H1 (cell line): ENCODE results near the gene SELENOO. TPM values are rescaled to one million over a fixed set of nuclear protein-coding genes. Genes with fewer than 3 reads are reported as not detected.

Experiments used
- CTCF ChIA-PET: fragments of 300-600 bp; sonication (Branson Sonifier 250); formaldehyde crosslinking; loops from one replicate; lab custom pipeline; 2021; ENCODE audit not compliant: partially characterized antibody; lab: Charles Lee
- POLR2A ChIA-PET: fragments of 300-600 bp; sonication (Branson Sonifier 250); formaldehyde crosslinking; loops from one replicate; lab custom pipeline; 2021; ENCODE audit warnings: inconsistent platforms; ENCODE audit not compliant: partially characterized antibody; lab: Charles Lee
- DNase-seq, 2 experiments: peaks; one replicate each; pipeline versions ENCODE4 v3.0.0 to v3.0.0-alpha.2; 2010 to 2022; ENCODE audit warnings: low spot score in 2 of 2, low read depth in 1 of 2, mixed read lengths in 1 of 2
- FAIRE-seq: peaks from 2 replicates; lab custom pipeline; 2011; peaks lifted over from hg19 to GRCh38; lab: Jason Lieb, UNC
- H2AFZ ChIP-seq: 2 replicates; pipeline ENCODE4 v1.8.1; 2012; ENCODE audit warnings: low read length, inconsistent platforms
- H2AK5ac ChIP-seq: 2 replicates; pipeline ENCODE4 v1.6.1; 2013; ENCODE audit warnings: low read depth, low read length
- H2BK120ac ChIP-seq: replicated peaks from 2 replicates; pipeline ENCODE3; 2013; ENCODE audit warnings: low read depth, low read length, inconsistent platforms
- H2BK12ac ChIP-seq: 2 replicates; pipeline ENCODE4 v1.6.1; 2013; ENCODE audit warnings: low read depth, low read length
- H2BK15ac ChIP-seq: 2 replicates; pipeline ENCODE4 v1.6.1; 2013; ENCODE audit warnings: low read length
- H2BK20ac ChIP-seq: 2 replicates; pipeline ENCODE4 v1.6.1; 2013; ENCODE audit warnings: low read length
- H2BK5ac ChIP-seq: 2 replicates; pipeline ENCODE4 v1.6.1; 2013; ENCODE audit warnings: low read depth, low read length
- H3K14ac ChIP-seq: 2 replicates; pipeline ENCODE4 v1.6.1; 2013; ENCODE audit warnings: inconsistent platforms; ENCODE audit not compliant: insufficient read length
- H3K18ac ChIP-seq: 2 replicates; pipeline ENCODE4 v1.6.1; 2013; ENCODE audit warnings: low read length; ENCODE audit errors: extremely low read depth
- H3K23ac ChIP-seq: 2 replicates; pipeline ENCODE4 v1.6.1; 2013; ENCODE audit warnings: inconsistent platforms; ENCODE audit not compliant: insufficient read length
- H3K23me2 ChIP-seq: 2 replicates; pipeline ENCODE4 v1.6.1; 2013; ENCODE audit warnings: low read depth, low read length
- H3K27ac ChIP-seq: 2 replicates; pipeline ENCODE4 v1.6.1; 2011; ENCODE audit warnings: low read depth, low read length, inconsistent platforms
- H3K27me3 ChIP-seq, 4 experiments: replicated peaks in 1 of 4; 1 replicate in 1 of 4; 2 replicates in 3 of 4; pipeline versions ENCODE4 v1.6.1 to v1.8.1; 2011 to 2013; ENCODE audit warnings: low read length in 3 of 4, mild to moderate bottlenecking in 3 of 4, inconsistent platforms in 2 of 4, mixed read lengths in 2 of 4, moderate library complexity in 1 of 4; ENCODE audit not compliant: control insufficient read depth in 3 of 4, insufficient read depth in 3 of 4; ENCODE audit errors: extremely low read depth in 1 of 4
- H3K36me3 ChIP-seq, 4 experiments: 2 replicates each; pipeline versions ENCODE4 v1.6.1 to v1.8.1; 2011 to 2013; ENCODE audit warnings: mild to moderate bottlenecking in 4 of 4, low read length in 3 of 4, moderate library complexity in 2 of 4, control low read depth in 1 of 4, inconsistent platforms in 1 of 4; ENCODE audit not compliant: insufficient read depth in 4 of 4, control insufficient read depth in 2 of 4
- H3K4ac ChIP-seq: replicated peaks from 2 replicates; pipeline ENCODE3; 2013; ENCODE audit warnings: low read length, low read depth, mixed read lengths, inconsistent platforms; ENCODE audit not compliant: insufficient read length
- H3K4me1 ChIP-seq, 4 experiments: replicated peaks in 1 of 4; 1 replicate in 1 of 4; 2 replicates in 3 of 4; pipeline versions ENCODE4 v1.6.1 to v1.8.1; 2011 to 2013; ENCODE audit warnings: low read length in 3 of 4, inconsistent platforms in 2 of 4, mixed read lengths in 1 of 4; ENCODE audit not compliant: insufficient read depth in 4 of 4, control insufficient read depth in 3 of 4
- H3K4me2 ChIP-seq, 2 experiments: 2 replicates each; pipeline versions ENCODE4 v1.6.1 to v1.8.1; 2011 to 2013; ENCODE audit warnings: low read depth in 2 of 2, low read length in 2 of 2, control low read depth in 1 of 2, inconsistent platforms in 1 of 2, mild to moderate bottlenecking in 1 of 2; ENCODE audit not compliant: insufficient read depth in 1 of 2
- H3K4me3 ChIP-seq, 4 experiments: fragments of 200-600, 300-600 bp in 1 of 4; sonication (generic), shearing (Covaris generic), sonication (Bioruptor Twin) in 1 of 4; 2 replicates each; pipeline versions ENCODE4 v1.5.1 to v1.8.1; 2011 to 2016; ENCODE audit warnings: low read length in 4 of 4, low read depth in 3 of 4, control low read depth in 2 of 4, inconsistent platforms in 2 of 4, mild to moderate bottlenecking in 2 of 4, mixed read lengths in 1 of 4, moderate library complexity in 1 of 4; ENCODE audit not compliant: insufficient read depth in 2 of 4; ENCODE audit errors: extremely low read depth in 1 of 4
- H3K56ac ChIP-seq: replicated peaks from 2 replicates; pipeline ENCODE3; 2013; ENCODE audit warnings: low read depth, mild to moderate bottlenecking, mixed read lengths, low read length, inconsistent platforms; ENCODE audit not compliant: insufficient read length
- H3K79me1 ChIP-seq: 2 replicates; pipeline ENCODE4 v1.6.1; 2013; ENCODE audit warnings: low read depth, low read length, control low read depth
- H3K79me2 ChIP-seq, 2 experiments: 2 replicates each; pipeline versions ENCODE4 v1.6.1 to v1.8.1; 2012 to 2013; ENCODE audit warnings: low read length in 2 of 2, mild to moderate bottlenecking in 2 of 2, inconsistent platforms in 1 of 2; ENCODE audit not compliant: insufficient read depth in 2 of 2, control insufficient read depth in 1 of 2
- H3K9ac ChIP-seq, 4 experiments: replicated peaks in 1 of 4; 1 replicate in 1 of 4; 2 replicates in 3 of 4; pipeline versions ENCODE4 v1.6.1 to v1.8.1; 2011 to 2013; ENCODE audit warnings: low read depth in 3 of 4, low read length in 3 of 4, control low read depth in 2 of 4, mild to moderate bottlenecking in 2 of 4, moderate library complexity in 2 of 4, inconsistent platforms in 1 of 4; ENCODE audit errors: extremely low read depth in 1 of 4
- H3K9me3 ChIP-seq, 2 experiments: 2 replicates each; pipeline versions ENCODE4 v1.6.1 to v1.8.1; 2012 to 2013; ENCODE audit warnings: mild to moderate bottlenecking in 2 of 2, moderate library complexity in 2 of 2, control low read depth in 1 of 2, inconsistent platforms in 1 of 2, low read depth in 1 of 2, low read length in 1 of 2, mixed read lengths in 1 of 2; ENCODE audit not compliant: insufficient read depth in 2 of 2
- H4K20me1 ChIP-seq, 2 experiments: replicated peaks in 1 of 2; 2 replicates each; pipeline versions ENCODE3 to v1.8.1; 2011 to 2013; ENCODE audit warnings: inconsistent platforms in 2 of 2, low read length in 2 of 2, mild to moderate bottlenecking in 1 of 2; ENCODE audit not compliant: insufficient read depth in 2 of 2, control insufficient read depth in 1 of 2
- H4K5ac ChIP-seq: 2 replicates; pipeline ENCODE4 v1.6.1; 2013; ENCODE audit warnings: low read length, low read depth, mixed read lengths, inconsistent platforms; ENCODE audit not compliant: insufficient read length
- H4K8ac ChIP-seq: 2 replicates; pipeline ENCODE4 v1.8.0; 2013; ENCODE audit warnings: mild to moderate bottlenecking, moderate library complexity, low read length, inconsistent platforms; ENCODE audit not compliant: insufficient read depth; ENCODE audit errors: extremely low read depth
- H4K91ac ChIP-seq: replicated peaks from 2 replicates; pipeline ENCODE3; 2013; ENCODE audit warnings: low read length, mixed read lengths, inconsistent platforms; ENCODE audit not compliant: insufficient read length
- CBX8 ChIP-seq: fragments of 300-800, 300-1000 bp; sonication (generic); IDR thresholded peaks from 2 replicates; pipeline ENCODE4 v1.7.1; 2016; ENCODE audit warnings: low read depth, low read length, borderline replicate concordance
- CTBP2 ChIP-seq: IDR thresholded peaks from 2 replicates; pipeline ENCODE4 v1.7.0; 2011; ENCODE audit warnings: borderline replicate concordance, mild to moderate bottlenecking, moderate library complexity, mixed read lengths, low read length; ENCODE audit not compliant: insufficient read depth, insufficient read length
- EGR1 ChIP-seq: IDR thresholded peaks from 2 replicates; pipeline ENCODE4 v1.6.1; 2011; ENCODE audit warnings: low read depth, low read length, borderline replicate concordance
- EZH2 ChIP-seq: fragments of 200-600 bp; sonication (generic); IDR thresholded peaks from 2 replicates; pipeline ENCODE4 v1.7.1; 2012; ENCODE audit warnings: low read depth, mild to moderate bottlenecking, moderate library complexity, low read length, inconsistent platforms; ENCODE audit not compliant: severe bottlenecking
- HDAC2 ChIP-seq, 2 experiments: fragments of 300-600 bp in 1 of 2; sonication (generic) in 1 of 2; IDR thresholded peaks; 2 replicates each; pipeline ENCODE4 v1.6.1; 2011 to 2012; ENCODE audit warnings: low read depth in 2 of 2, low read length in 2 of 2, mild to moderate bottlenecking in 2 of 2, moderate library complexity in 2 of 2, borderline replicate concordance in 1 of 2, inconsistent platforms in 1 of 2
- POU5F1 ChIP-seq: IDR thresholded peaks from 2 replicates; pipeline ENCODE4 v1.6.1; 2011; ENCODE audit warnings: low read depth, mild to moderate bottlenecking, low read length, moderate library complexity
- SIX5 ChIP-seq: IDR thresholded peaks from 2 replicates; pipeline ENCODE4 v1.6.1; 2011; ENCODE audit warnings: mild to moderate bottlenecking, low read depth, low read length
- SP2 ChIP-seq: IDR thresholded peaks from 2 replicates; pipeline ENCODE4 v1.6.1; 2012; ENCODE audit warnings: mild to moderate bottlenecking, low read length, inconsistent platforms
- SUZ12 ChIP-seq: fragments of 200-600 bp; sonication (generic); IDR thresholded peaks from 2 replicates; pipeline ENCODE4 v1.6.1; 2012; ENCODE audit warnings: mild to moderate bottlenecking, inconsistent platforms, low read length, moderate library complexity, mixed read lengths
- WGBS, 2 experiments: shearing (Covaris generic) in 1 of 2; methylation state at CpG; one replicate each; pipeline versions ENCODE4 v1.1.6 to v1.1.7; 2013 to 2015; ENCODE audit warnings: low lambda C conversion rate in 2 of 2, mixed read lengths in 2 of 2, inconsistent platforms in 1 of 2, low coverage in 1 of 2, missing lambda C conversion rate in 1 of 2; ENCODE audit not compliant: insufficient replicate concordance in 2 of 2, insufficient coverage in 1 of 2, insufficient read length in 1 of 2; ENCODE audit errors: extremely low coverage in 1 of 2, missing lambda C conversion rate in 1 of 2; 5-methylcytosine and 5-hydroxymethylcytosine counted together
- polyA plus RNA-seq, 7 experiments: library from polyadenylated mRNA; depleted of rRNA in 3 of 7; stranded (reverse) in 5 of 7; unstranded in 2 of 7; fragments of >200 nt in 5 of 7; fragments of 200-250 nt in 2 of 7; gene quantifications; 1 replicate in 5 of 7; 2 replicates in 1 of 7; 4 replicates in 1 of 7; pipeline versions ENCODE4 v1.2.1 to v1.2.3, GENCODE V29; 2011 to 2013; ENCODE audit warnings: missing spikeins in 2 of 7, mixed read lengths in 2 of 7
- total RNA-seq: library from RNA; stranded (reverse); fragmentation: NEBNext Ultra II Directional; extraction: Animal tissue kit (Norgen Biotek cat#: 25700); gene quantifications from 2 replicates; pipeline ENCODE4 v1.2.1, GENCODE V29; 2021
- TF ChIP-seq, protein P1 (sequence below): IDR thresholded peaks from 2 replicates; pipeline ENCODE4 v1.6.1; 2011; ENCODE audit warnings: low read depth, mild to moderate bottlenecking, low read length; ENCODE audit not compliant: insufficient read depth

Gene SELENOO
- total and polyA plus RNA-seq, 2 of the 8 experiments (the other 6 are each of a cell fraction or from before 2014, with no cell fraction given) = 18.6 to 25.1 TPM

- Histone ChIP-seq H4K5ac (no peak overlapping the region), H2AK5ac (no peak overlapping the region), H3K4me1 (no peaks in the 10 kb centered on the region), H2BK120ac (no peak overlapping the region), H2BK20ac (no peak overlapping the region), H3K27ac (no peak overlapping the region), H3K79me2 (no peaks in the 10 kb centered on the region), H4K91ac (no peak overlapping the region), H4K20me1 (peaks cover 0 to 18% of the 10 kb centered on the region in 2 experiments), H3K4ac (no peak overlapping the region), H3K27me3 (no peaks in the 10 kb centered on the region), H3K14ac (no peak overlapping the region), H3K9me3 (no peaks in the 10 kb centered on the region; a peak in 1 of 4 replicates), H2AFZ (no peak overlapping the region), H2BK15ac (no peak overlapping the region), H3K56ac (no peak overlapping the region), H3K4me3 (no peak overlapping the region), H3K9ac (no peak overlapping the region), H3K79me1 (0 out of 2 replicates have a peak, but pooled peaks cover 4% of the 10 kb centered on the region), H2BK5ac (no peak overlapping the region), H3K18ac (no peak overlapping the region), H3K4me2 (no peak overlapping the region), H4K8ac (no peak overlapping the region), H3K23me2 (no peaks in the 10 kb centered on the region), H3K36me3 (peaks cover 3 to 19% (median 10%) of the 10 kb centered on the region in 4 experiments), H2BK12ac (no peak overlapping the region), H3K23ac (no peak overlapping the region)
- WGBS, 2 experiments = 88% methylated on average over 18 of the region's 24 CpGs; no CpG with 5 or more reads in 1 of the 2 experiments
- CTCF ChIA-PET = interaction anchor here (1.6 to 9.2 kb wide), 2 partner anchors 15 to 19 kb away, joined by 3 to 77 read pairs; no protein-coding TSS in a partner anchor
- DNase-seq (no peak), FAIRE-seq (no peak)
- POLR2A ChIA-PET = interaction anchor here (2.1 kb wide), 1 partner anchor 9 kb away, joined by 5 read pairs; no protein-coding TSS in a partner anchor
- TF ChIP-seq HDAC2 (IDR thresholded peaks at IDR 0.05; ENCODE audit: borderline replicate concordance in 1 of 2, low read depth in 2 of 2, low read length in 2 of 2) (no peak), SP2 (no peak), SUZ12 (no peak), EZH2 (no peak), CBX8 (no peak), SIX5 (no peak), EGR1 (no peak), POU5F1 (no peak), CTBP2 (no peak)
- TF ChIP-seq, protein P1, sequence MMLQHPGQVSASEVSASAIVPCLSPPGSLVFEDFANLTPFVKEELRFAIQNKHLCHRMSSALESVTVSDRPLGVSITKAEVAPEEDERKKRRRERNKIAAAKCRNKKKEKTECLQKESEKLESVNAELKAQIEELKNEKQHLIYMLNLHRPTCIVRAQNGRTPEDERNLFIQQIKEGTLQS = no peak
Observed at GRCh38 chr22:50225200-50225969, 24.6 kb downstream of the SELENOO start.
